Cardiac fibroblast (primary cell): ENCODE measurements around the gene ANK2.

Source experiments
- DNase-seq, 2 donors: peaks; one replicate each; pipeline versions ENCODE4 v3.0.0 to v3.0.0-alpha.2; 2010; ENCODE audit warnings: low read depth in 2 of 2
- H3K4me3 ChIP-seq, 2 donors: replicated peaks in 1 of 2; 1 replicate in 1 of 2; 2 replicates in 1 of 2; pipeline ENCODE4 v1.5.1; 2011; ENCODE audit warnings: low read depth in 2 of 2, low read length in 2 of 2, mild to moderate bottlenecking in 2 of 2, moderate library complexity in 1 of 2
- CTCF ChIP-seq: IDR thresholded peaks from one replicate; pipeline ENCODE4 v1.5.1; 2011; ENCODE audit warnings: low read depth, mild to moderate bottlenecking, low read length, inconsistent platforms

ANK2 gene

GRCh38 chr4:113043591-113043990, 5.9 kb upstream of the ANK2 start:
- H3K4me3 ChIP-seq: no peak overlapping the region
- TF ChIP-seq CTCF: no peak
- DNase-seq: peak in 1 of 2 donors; percentile 7

- no peak overlapping the region for H3K4me3 ChIP-seq
- DNase-seq: no peak
- no peak for TF ChIP-seq CTCF
Measured at GRCh38 chr4:113050371-113050755, 910 bp downstream of the ANK2 start.

GRCh38 chr4:113050837-113051236, 1.4 kb downstream of the ANK2 start:
- H3K4me3 ChIP-seq: no peak overlapping the region
- no peak for TF ChIP-seq CTCF
- no peak for DNase-seq

- no peak overlapping the region for H3K4me3 ChIP-seq
- no peak for TF ChIP-seq CTCF
- no peak for DNase-seq
Measured at GRCh38 chr4:113051361-113051760, 1.9 kb downstream of the ANK2 start.

GRCh38 chr4:113052379-113052951, 3.0 kb downstream of the ANK2 start:
- TF ChIP-seq CTCF: no peak
- no peak overlapping the region for H3K4me3 ChIP-seq
- peak; percentile 13 to 70 for DNase-seq

- TF ChIP-seq CTCF: no peak
- DNase-seq: no peak
- H3K4me3 ChIP-seq: no peak overlapping the region
Measured at GRCh38 chr4:113053883-113054282, 4.4 kb downstream of the ANK2 start.

GRCh38 chr4:113056318-113056717, 6.9 kb downstream of the ANK2 start:
- no peak for DNase-seq
- H3K4me3 ChIP-seq: no peak overlapping the region
- TF ChIP-seq CTCF: no peak
